DMS114 treated with DMSO at 0.1 percent for 48 hours (cell line): ENCODE measurements around the gene USP5.
"Not testable (repeated sequence)": the region's sequence is repeated elsewhere in the genome, so short reads cannot be mapped to it uniquely, and the experiment has no call there.

Experiments used
- DNase-seq: peaks from one replicate; lab custom pipeline; 2025; ENCODE audit not compliant: unreplicated experiment; lab: John Stamatoyannopoulos, UW

USP5 gene

DNA sequence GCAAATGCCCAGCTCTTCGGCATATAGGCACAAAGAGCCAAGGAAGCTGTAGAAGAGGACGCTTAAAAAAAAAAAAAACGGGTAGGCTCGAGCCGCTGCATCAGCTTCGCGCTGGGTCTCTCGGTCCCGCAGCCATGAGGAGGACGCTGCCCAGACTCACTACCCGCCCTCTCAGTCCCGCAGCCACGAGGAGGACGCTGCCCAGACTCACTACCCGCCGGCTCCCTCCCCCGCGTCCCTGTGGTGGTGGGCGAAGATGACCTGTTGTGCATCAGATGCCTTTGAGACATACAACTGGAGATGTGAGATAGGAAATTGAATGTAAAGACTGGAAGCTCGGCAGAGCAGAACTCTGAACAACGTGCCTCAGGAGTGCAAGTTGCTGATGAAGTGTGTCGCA lies 32.6 kb downstream of the USP5 start:
- no peak for DNase-seq

DNA sequence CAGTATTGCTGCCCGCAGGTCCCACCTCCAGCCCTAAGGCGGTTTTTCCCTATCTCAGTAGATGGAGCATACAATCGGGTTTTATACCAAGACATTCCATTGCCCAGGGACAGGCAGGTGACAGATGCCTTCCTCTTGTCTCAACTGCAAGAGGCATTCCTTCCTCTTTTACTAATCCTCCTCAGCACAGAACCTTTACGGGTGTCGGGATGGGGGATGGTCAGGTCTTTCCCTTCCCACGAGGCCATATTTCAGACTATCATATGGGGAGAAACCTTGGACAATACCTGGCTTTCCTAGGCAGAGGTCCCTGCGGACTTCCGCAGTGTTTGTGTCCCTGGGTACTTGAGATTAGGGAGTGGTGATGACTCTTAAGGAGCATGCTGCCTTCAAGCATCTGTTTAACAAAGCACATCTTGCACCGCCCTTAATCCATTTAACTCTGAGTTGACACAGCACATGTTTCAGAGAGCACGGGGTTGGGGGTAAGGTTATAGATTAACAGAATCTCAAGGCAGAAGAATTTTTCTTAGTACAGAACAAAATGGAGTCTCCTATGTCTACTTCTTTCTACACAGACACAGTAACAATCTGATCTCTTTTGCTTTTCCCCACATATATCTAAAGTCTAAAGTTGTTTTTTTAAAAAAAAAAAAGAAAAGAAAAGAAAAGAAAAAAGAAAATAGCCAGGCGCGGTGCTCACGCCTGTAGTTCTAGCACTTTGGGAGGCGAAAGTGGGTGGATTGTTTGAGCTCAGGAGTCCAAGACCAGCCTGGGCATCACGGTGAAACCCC lies 34.5 kb downstream of the USP5 start:
- DNase-seq: not testable (repeated sequence)

DNA sequence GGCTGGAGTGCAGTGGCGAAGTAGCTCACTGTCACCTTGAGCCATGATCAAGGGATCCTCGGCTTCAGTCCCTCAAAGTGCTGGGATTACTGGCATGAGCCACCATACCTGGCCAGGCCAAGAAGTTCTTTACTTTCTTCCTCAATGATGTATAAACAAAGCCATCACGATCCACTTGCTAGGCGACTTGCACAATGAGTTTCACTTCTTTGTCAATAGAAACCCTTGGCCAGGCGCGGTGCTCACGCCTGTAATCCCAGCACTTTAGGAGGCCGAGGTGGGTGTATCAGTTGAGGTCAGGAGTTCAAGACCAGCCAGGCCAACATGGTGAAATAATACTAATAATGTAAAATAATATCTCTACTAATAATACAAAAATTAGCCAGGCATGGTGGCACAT lies 35.5 kb downstream of the USP5 start:
- no peak for DNase-seq

GRCh38 chr12:6888360-6888759 lies 36.4 kb downstream of the USP5 start:
- no peak for DNase-seq

DNA sequence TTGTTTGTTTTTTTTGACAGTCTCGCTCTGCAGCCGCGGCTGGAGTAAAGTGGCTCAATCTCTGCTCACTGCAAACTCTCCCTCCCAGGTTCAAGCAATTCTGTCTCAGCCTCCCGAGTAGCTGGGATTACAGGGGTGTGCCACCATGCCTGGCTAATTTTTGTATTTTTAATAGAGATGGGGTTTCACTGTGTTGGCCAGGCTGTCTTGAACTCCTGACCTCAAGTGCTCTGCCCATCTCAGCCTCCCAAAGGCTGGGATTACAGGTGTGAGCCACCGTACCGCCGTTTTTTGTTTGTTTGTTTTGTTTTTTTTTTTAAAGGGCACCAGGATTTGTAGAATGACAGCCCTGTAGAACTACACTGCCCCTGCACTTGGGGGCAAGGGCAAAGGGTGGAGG lies 36.8 kb downstream of the USP5 start:
- DNase-seq: not testable (repeated sequence)

- DNase-seq: not testable (repeated sequence)
Observed at GRCh38 chr12:6889775-6890573, 38.0 kb downstream of the USP5 start.

DNA sequence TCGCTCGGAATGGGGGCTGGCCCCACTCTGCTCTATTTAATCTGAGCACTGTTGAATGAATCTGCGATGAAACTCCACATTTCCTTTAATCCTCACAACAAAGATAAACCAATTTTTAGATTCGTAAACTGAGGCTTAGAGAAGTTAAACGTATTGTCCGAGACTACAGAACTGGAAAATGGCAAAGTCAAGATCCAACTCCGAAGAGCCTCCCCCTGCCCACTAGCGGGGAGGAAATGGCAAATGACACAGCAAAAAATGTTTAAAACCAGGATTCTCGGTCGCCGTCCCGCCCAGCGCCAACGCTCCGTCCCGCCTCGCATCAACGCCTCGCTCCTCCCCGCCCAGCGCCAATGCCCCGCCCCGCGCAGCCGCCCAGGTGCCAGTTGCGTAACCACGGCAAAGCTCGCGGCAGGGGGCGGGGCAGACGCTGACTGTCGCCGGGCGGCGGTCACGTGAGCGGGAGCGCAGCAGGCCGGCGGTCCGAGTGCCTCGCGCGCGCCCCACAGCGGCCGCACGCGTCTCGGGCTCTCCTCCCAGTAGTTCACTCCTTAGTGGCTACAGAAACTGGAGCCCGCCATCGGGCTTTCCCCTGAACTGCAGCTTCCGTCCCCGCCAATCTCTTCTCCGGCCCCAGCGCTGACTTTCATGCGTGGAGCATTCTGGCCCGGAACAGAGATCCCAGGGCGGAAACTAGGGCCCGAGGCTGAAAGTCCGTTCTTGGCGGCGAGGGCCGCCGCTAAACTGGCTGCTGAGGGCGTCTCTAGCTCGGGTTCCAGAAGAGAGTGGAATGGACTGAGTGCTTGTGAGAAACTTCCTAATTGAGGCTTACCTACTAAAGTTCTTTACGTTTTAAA lies 39.1 kb downstream of the USP5 start:
- DNase-seq: peak; percentile 94

DNA sequence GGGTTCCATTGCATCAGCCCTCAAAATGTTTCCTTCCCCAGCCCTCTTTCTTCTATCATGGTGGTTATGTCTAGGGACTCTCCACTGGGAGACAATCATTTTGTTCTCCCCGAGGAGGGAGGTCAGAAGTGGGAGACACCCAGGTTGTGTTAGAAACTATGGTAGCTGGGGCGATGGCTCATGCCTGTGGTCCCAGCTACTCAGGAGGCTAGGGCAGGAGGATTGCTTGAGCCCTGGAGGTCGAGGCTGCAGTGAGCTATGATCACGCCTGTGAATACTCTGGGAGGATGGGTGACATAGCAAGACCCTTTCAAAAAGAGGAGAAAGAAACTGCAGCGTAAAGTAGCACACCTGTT lies 39.7 kb downstream of the USP5 start:
- no peak for DNase-seq

GRCh38 chr12:6892683-6893082 lies 40.7 kb downstream of the USP5 start:
- not testable (repeated sequence) for DNase-seq

GRCh38 chr12:6894321-6894720 lies 42.4 kb downstream of the USP5 start:
- no peak for DNase-seq

DNA sequence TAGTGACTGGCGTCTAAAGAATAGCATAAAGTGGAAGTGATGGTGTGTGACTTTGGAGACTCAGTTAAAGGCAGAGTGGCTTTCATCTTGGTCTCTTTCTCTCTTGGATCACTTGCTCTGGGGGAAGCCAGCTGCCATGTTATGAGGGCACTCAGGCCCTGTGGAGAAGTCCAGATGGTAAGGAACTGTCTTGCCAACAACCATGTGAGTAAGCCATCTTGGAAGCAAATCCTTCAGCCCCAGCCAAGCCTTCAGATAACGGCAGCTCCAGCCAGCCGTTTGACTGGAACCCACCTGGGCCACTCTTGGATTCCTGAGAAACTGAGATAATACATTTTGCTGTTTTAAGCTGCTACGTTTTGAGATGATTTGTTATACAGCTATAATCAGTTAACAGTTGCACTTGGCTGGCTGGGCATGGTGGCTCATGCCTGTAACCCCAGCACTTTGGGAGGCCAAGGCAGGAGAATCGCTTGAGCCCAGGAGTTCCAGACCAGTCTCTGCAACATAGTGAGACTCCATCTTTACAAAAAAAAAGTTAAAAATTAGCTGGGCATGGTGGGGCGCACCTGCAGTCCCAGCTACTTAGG lies 45.0 kb downstream of the USP5 start:
- DNase-seq: no peak

DNA sequence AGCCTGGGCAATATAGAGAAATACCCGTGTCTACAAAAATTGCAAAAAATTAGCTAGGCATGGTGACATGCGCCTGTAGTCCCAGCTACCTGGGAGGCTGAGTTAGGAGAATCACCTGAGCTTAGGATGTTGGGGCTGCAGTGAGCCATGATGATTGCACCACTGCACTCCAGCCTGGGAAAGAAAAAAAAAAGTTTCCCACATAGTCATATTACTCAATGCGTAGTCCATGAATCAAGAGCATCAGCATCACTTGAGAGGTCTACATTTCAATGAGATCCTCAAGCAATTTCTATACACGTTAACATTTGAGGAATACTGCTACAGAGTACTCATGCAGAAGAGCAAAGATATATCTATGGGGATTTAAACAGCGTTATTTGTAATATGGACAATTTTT lies 47.5 kb downstream of the USP5 start:
- no peak for DNase-seq

DNA sequence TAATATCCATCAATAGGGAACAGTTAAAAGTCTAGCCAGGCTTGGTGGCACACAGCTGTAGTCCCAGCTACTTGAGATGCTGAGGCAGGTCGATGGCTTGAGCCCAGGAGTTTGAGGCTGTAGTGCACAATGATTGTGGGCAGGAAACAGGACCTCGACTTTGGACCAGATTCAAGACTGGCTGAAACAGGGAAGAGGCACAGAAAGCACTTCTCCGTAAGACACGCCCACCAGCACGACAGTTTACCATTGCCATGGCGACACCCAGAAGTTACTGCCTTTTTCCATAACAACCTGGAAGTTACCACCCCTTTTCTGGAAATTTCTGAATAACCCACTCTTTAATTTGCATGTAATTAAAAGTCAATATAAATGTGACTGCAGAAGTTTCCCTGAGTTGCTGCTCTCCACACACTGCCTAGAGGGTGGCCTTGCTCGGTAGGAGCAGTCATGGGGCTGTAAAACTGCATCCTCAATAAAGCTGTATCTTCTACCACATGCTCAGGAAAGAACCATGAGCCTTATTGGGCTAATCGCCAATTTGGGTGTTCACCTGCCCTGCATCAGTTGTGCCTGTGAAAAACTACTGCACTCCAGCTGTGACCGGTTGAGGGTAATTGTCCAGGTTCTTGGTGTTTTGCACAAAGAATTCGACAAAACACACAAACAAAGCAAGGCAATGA lies 48.0 kb downstream of the USP5 start:
- no peak for DNase-seq

GRCh38 chr12:6902448-6902847 lies 50.5 kb downstream of the USP5 start:
- DNase-seq: no peak

DNA sequence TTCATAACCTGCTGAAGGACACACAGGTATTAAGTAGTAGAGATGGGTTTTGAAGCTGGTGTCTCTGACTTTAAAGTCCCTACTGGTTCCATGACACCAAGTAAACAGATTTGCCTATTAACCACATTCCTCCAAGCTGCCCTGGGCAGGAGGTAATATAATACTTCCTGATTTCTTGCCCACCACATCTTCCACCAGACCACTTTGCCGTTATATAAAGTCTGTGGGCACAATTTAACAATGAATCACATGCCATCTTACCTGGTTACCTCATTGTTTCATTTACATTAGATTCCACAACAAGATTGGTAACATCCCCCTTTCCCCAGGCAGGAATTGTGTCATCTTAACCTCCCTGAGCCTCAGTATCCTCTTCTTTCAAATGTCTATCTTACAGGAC lies 51.8 kb downstream of the USP5 start:
- no peak for DNase-seq

DNA sequence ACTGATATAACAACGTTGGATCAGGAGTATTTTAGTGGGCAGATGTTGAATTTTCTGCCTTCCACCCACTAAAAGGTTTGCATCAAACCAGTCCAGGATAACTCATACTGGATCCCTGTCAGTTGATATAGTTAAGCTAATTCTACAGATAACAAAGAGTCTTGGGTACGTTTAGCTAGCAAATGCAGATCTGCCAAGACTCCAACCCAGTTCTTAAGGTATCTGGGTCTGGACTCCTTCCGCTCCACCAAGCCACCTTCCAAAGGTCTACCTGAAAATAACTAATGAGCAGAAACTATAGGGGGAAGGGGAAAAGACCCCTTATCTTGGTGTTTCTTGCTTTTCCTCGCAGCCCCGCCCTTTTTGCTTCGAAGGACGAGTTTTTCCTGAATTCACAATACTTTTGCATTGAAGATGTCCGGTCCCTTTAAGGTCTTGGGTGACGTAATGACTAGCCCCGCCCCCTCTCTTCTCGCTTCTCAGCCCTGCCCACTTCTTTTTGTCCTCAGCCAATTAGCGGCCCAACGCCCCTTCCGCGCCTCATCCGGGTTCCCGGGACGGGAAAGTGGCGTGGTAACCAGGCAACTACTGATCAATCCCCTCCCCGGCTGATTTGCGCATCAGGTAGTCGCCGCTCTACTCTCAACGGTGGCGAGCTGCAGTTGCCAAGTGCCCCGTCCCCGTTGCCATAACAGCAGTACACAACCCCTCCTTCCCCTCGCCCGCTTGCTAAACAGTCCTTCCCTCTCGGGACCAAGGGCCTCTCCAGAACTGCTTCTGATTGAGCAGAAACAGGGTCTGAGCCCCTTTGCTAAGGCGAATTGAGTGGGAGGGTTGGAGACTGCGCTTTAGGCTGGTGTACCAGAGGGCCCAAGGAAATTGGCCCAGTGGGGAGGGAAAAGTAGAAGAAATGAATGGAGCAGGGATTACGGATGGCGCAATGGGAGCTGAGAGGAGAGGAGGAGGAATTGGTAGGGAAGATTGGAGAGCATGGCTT lies 52.6 kb downstream of the USP5 start, which contains the start of gene LRRC23:
TSS of gene LRRC23 (plus strand) at position 543 of the 997 bp plus-strand sequence. CDS start 812 bp downstream, outside the sequence.
- DNase-seq: peak; percentile 97

GRCh38 chr12:6905414-6906040 lies 53.6 kb downstream of the USP5 start:
- DNase-seq: no peak

- DNase-seq: not testable (repeated sequence)
Observed at GRCh38 chr12:6908141-6908540, 56.2 kb downstream of the USP5 start.
